H1 (cell line): ENCODE data around the gene GRID2. TPM values are rescaled to one million over a fixed set of nuclear protein-coding genes. Genes with fewer than 3 reads are reported as not detected.
A peak's percentile ranks its signal among the peaks of the same experiment; 100 is the strongest.

ENCODE experiments used
- CTCF ChIA-PET: fragments of 300-600 bp; sonication (Branson Sonifier 250); formaldehyde crosslinking; loops from one replicate; lab custom pipeline; 2021; ENCODE audit not compliant: partially characterized antibody; lab: Charles Lee
- POLR2A ChIA-PET: fragments of 300-600 bp; sonication (Branson Sonifier 250); formaldehyde crosslinking; loops from one replicate; lab custom pipeline; 2021; ENCODE audit warnings: inconsistent platforms; ENCODE audit not compliant: partially characterized antibody; lab: Charles Lee
- DNase-seq, 2 experiments: peaks; one replicate each; pipeline versions ENCODE4 v3.0.0 to v3.0.0-alpha.2; 2010 to 2022; ENCODE audit warnings: low spot score in 2 of 2, low read depth in 1 of 2, mixed read lengths in 1 of 2
- FAIRE-seq: peaks from 2 replicates; lab custom pipeline; 2011; peaks lifted over from hg19 to GRCh38; lab: Jason Lieb, UNC
- H2AFZ ChIP-seq: 2 replicates; pipeline ENCODE4 v1.8.1; 2012; ENCODE audit warnings: low read length, inconsistent platforms
- H2AK5ac ChIP-seq: 2 replicates; pipeline ENCODE4 v1.6.1; 2013; ENCODE audit warnings: low read depth, low read length
- H2BK120ac ChIP-seq: replicated peaks from 2 replicates; pipeline ENCODE3; 2013; ENCODE audit warnings: low read depth, low read length, inconsistent platforms
- H2BK12ac ChIP-seq: 2 replicates; pipeline ENCODE4 v1.6.1; 2013; ENCODE audit warnings: low read depth, low read length
- H2BK15ac ChIP-seq: 2 replicates; pipeline ENCODE4 v1.6.1; 2013; ENCODE audit warnings: low read length
- H2BK20ac ChIP-seq: 2 replicates; pipeline ENCODE4 v1.6.1; 2013; ENCODE audit warnings: low read length
- H2BK5ac ChIP-seq: 2 replicates; pipeline ENCODE4 v1.6.1; 2013; ENCODE audit warnings: low read depth, low read length
- H3K14ac ChIP-seq: 2 replicates; pipeline ENCODE4 v1.6.1; 2013; ENCODE audit warnings: inconsistent platforms; ENCODE audit not compliant: insufficient read length
- H3K18ac ChIP-seq: 2 replicates; pipeline ENCODE4 v1.6.1; 2013; ENCODE audit warnings: low read length; ENCODE audit errors: extremely low read depth
- H3K23ac ChIP-seq: 2 replicates; pipeline ENCODE4 v1.6.1; 2013; ENCODE audit warnings: inconsistent platforms; ENCODE audit not compliant: insufficient read length
- H3K23me2 ChIP-seq: 2 replicates; pipeline ENCODE4 v1.6.1; 2013; ENCODE audit warnings: low read depth, low read length
- H3K27ac ChIP-seq: 2 replicates; pipeline ENCODE4 v1.6.1; 2011; ENCODE audit warnings: low read depth, low read length, inconsistent platforms
- H3K27me3 ChIP-seq, 4 experiments: replicated peaks in 1 of 4; 1 replicate in 1 of 4; 2 replicates in 3 of 4; pipeline versions ENCODE4 v1.6.1 to v1.8.1; 2011 to 2013; ENCODE audit warnings: low read length in 3 of 4, mild to moderate bottlenecking in 3 of 4, inconsistent platforms in 2 of 4, mixed read lengths in 2 of 4, moderate library complexity in 1 of 4; ENCODE audit not compliant: control insufficient read depth in 3 of 4, insufficient read depth in 3 of 4; ENCODE audit errors: extremely low read depth in 1 of 4
- H3K36me3 ChIP-seq, 4 experiments: 2 replicates each; pipeline versions ENCODE4 v1.6.1 to v1.8.1; 2011 to 2013; ENCODE audit warnings: mild to moderate bottlenecking in 4 of 4, low read length in 3 of 4, moderate library complexity in 2 of 4, control low read depth in 1 of 4, inconsistent platforms in 1 of 4; ENCODE audit not compliant: insufficient read depth in 4 of 4, control insufficient read depth in 2 of 4
- H3K4ac ChIP-seq: replicated peaks from 2 replicates; pipeline ENCODE3; 2013; ENCODE audit warnings: low read length, low read depth, mixed read lengths, inconsistent platforms; ENCODE audit not compliant: insufficient read length
- H3K4me1 ChIP-seq, 4 experiments: replicated peaks in 1 of 4; 1 replicate in 1 of 4; 2 replicates in 3 of 4; pipeline versions ENCODE4 v1.6.1 to v1.8.1; 2011 to 2013; ENCODE audit warnings: low read length in 3 of 4, inconsistent platforms in 2 of 4, mixed read lengths in 1 of 4; ENCODE audit not compliant: insufficient read depth in 4 of 4, control insufficient read depth in 3 of 4
- H3K4me2 ChIP-seq, 2 experiments: 2 replicates each; pipeline versions ENCODE4 v1.6.1 to v1.8.1; 2011 to 2013; ENCODE audit warnings: low read depth in 2 of 2, low read length in 2 of 2, control low read depth in 1 of 2, inconsistent platforms in 1 of 2, mild to moderate bottlenecking in 1 of 2; ENCODE audit not compliant: insufficient read depth in 1 of 2
- H3K4me3 ChIP-seq, 4 experiments: fragments of 200-600, 300-600 bp in 1 of 4; sonication (generic), shearing (Covaris generic), sonication (Bioruptor Twin) in 1 of 4; 2 replicates each; pipeline versions ENCODE4 v1.5.1 to v1.8.1; 2011 to 2016; ENCODE audit warnings: low read length in 4 of 4, low read depth in 3 of 4, control low read depth in 2 of 4, inconsistent platforms in 2 of 4, mild to moderate bottlenecking in 2 of 4, mixed read lengths in 1 of 4, moderate library complexity in 1 of 4; ENCODE audit not compliant: insufficient read depth in 2 of 4; ENCODE audit errors: extremely low read depth in 1 of 4
- H3K56ac ChIP-seq: replicated peaks from 2 replicates; pipeline ENCODE3; 2013; ENCODE audit warnings: low read depth, mild to moderate bottlenecking, mixed read lengths, low read length, inconsistent platforms; ENCODE audit not compliant: insufficient read length
- H3K79me1 ChIP-seq: 2 replicates; pipeline ENCODE4 v1.6.1; 2013; ENCODE audit warnings: low read depth, low read length, control low read depth
- H3K79me2 ChIP-seq, 2 experiments: 2 replicates each; pipeline versions ENCODE4 v1.6.1 to v1.8.1; 2012 to 2013; ENCODE audit warnings: low read length in 2 of 2, mild to moderate bottlenecking in 2 of 2, inconsistent platforms in 1 of 2; ENCODE audit not compliant: insufficient read depth in 2 of 2, control insufficient read depth in 1 of 2
- H3K9ac ChIP-seq, 4 experiments: replicated peaks in 1 of 4; 1 replicate in 1 of 4; 2 replicates in 3 of 4; pipeline versions ENCODE4 v1.6.1 to v1.8.1; 2011 to 2013; ENCODE audit warnings: low read depth in 3 of 4, low read length in 3 of 4, control low read depth in 2 of 4, mild to moderate bottlenecking in 2 of 4, moderate library complexity in 2 of 4, inconsistent platforms in 1 of 4; ENCODE audit errors: extremely low read depth in 1 of 4
- H3K9me3 ChIP-seq, 2 experiments: 2 replicates each; pipeline versions ENCODE4 v1.6.1 to v1.8.1; 2012 to 2013; ENCODE audit warnings: mild to moderate bottlenecking in 2 of 2, moderate library complexity in 2 of 2, control low read depth in 1 of 2, inconsistent platforms in 1 of 2, low read depth in 1 of 2, low read length in 1 of 2, mixed read lengths in 1 of 2; ENCODE audit not compliant: insufficient read depth in 2 of 2
- H4K20me1 ChIP-seq, 2 experiments: replicated peaks in 1 of 2; 2 replicates each; pipeline versions ENCODE3 to v1.8.1; 2011 to 2013; ENCODE audit warnings: inconsistent platforms in 2 of 2, low read length in 2 of 2, mild to moderate bottlenecking in 1 of 2; ENCODE audit not compliant: insufficient read depth in 2 of 2, control insufficient read depth in 1 of 2
- H4K5ac ChIP-seq: 2 replicates; pipeline ENCODE4 v1.6.1; 2013; ENCODE audit warnings: low read length, low read depth, mixed read lengths, inconsistent platforms; ENCODE audit not compliant: insufficient read length
- H4K8ac ChIP-seq: 2 replicates; pipeline ENCODE4 v1.8.0; 2013; ENCODE audit warnings: mild to moderate bottlenecking, moderate library complexity, low read length, inconsistent platforms; ENCODE audit not compliant: insufficient read depth; ENCODE audit errors: extremely low read depth
- H4K91ac ChIP-seq: replicated peaks from 2 replicates; pipeline ENCODE3; 2013; ENCODE audit warnings: low read length, mixed read lengths, inconsistent platforms; ENCODE audit not compliant: insufficient read length
- BRCA1 ChIP-seq: IDR thresholded peaks from 2 replicates; pipeline ENCODE4 v1.6.1; 2012; ENCODE audit warnings: low read depth, low read length, improper control_type of control experiment
- CREB1 ChIP-seq: IDR thresholded peaks from 2 replicates; pipeline ENCODE4 v1.6.1; 2012; ENCODE audit warnings: inconsistent platforms
- EP300 ChIP-seq, 2 experiments: IDR thresholded peaks; 1 replicate in 1 of 2; 2 replicates in 1 of 2; pipeline ENCODE4 v1.6.1; 2011 to 2012; ENCODE audit warnings: low read depth in 2 of 2, low read length in 2 of 2, mild to moderate bottlenecking in 2 of 2, borderline replicate concordance in 1 of 2, inconsistent platforms in 1 of 2, moderate library complexity in 1 of 2
- FOSL1 ChIP-seq: IDR thresholded peaks from 2 replicates; pipeline ENCODE4 v1.6.1; 2011; ENCODE audit warnings: mild to moderate bottlenecking, low read depth, low read length, moderate library complexity; ENCODE audit not compliant: insufficient read depth
- RBBP5 ChIP-seq: IDR thresholded peaks from 2 replicates; pipeline ENCODE4 v1.7.1; 2012; ENCODE audit warnings: low read depth, mild to moderate bottlenecking, inconsistent platforms, low read length, moderate library complexity, borderline replicate concordance
- RNF2 ChIP-seq: fragments of 200-900, 300-1000 bp; sonication (generic); IDR thresholded peaks from 2 replicates; pipeline ENCODE4 v1.7.1; 2016; ENCODE audit warnings: borderline replicate concordance, low read depth, mild to moderate bottlenecking, antibody characterized with exemption, low read length; ENCODE audit not compliant: poor library complexity, severe bottlenecking; ENCODE audit errors: missing control alignments
- SAP30 ChIP-seq: fragments of 300-600 bp; sonication (generic); IDR thresholded peaks from 2 replicates; pipeline ENCODE4 v1.7.1; 2012; ENCODE audit warnings: low read length, moderate library complexity, mild to moderate bottlenecking, inconsistent platforms; ENCODE audit not compliant: insufficient read depth, insufficient replicate concordance
- TBP ChIP-seq: IDR thresholded peaks from 2 replicates; pipeline ENCODE4 v1.6.1; 2011; ENCODE audit warnings: low read depth, low read length, improper control_type of control experiment
- WGBS, 2 experiments: shearing (Covaris generic) in 1 of 2; methylation state at CpG; one replicate each; pipeline versions ENCODE4 v1.1.6 to v1.1.7; 2013 to 2015; ENCODE audit warnings: low lambda C conversion rate in 2 of 2, mixed read lengths in 2 of 2, inconsistent platforms in 1 of 2, low coverage in 1 of 2, missing lambda C conversion rate in 1 of 2; ENCODE audit not compliant: insufficient replicate concordance in 2 of 2, insufficient coverage in 1 of 2, insufficient read length in 1 of 2; ENCODE audit errors: extremely low coverage in 1 of 2, missing lambda C conversion rate in 1 of 2; 5-methylcytosine and 5-hydroxymethylcytosine counted together
- polyA plus RNA-seq, 7 experiments: library from polyadenylated mRNA; depleted of rRNA in 3 of 7; stranded (reverse) in 5 of 7; unstranded in 2 of 7; fragments of >200 nt in 5 of 7; fragments of 200-250 nt in 2 of 7; gene quantifications; 1 replicate in 5 of 7; 2 replicates in 1 of 7; 4 replicates in 1 of 7; pipeline versions ENCODE4 v1.2.1 to v1.2.3, GENCODE V29; 2011 to 2013; ENCODE audit warnings: missing spikeins in 2 of 7, mixed read lengths in 2 of 7
- total RNA-seq: library from RNA; stranded (reverse); fragmentation: NEBNext Ultra II Directional; extraction: Animal tissue kit (Norgen Biotek cat#: 25700); gene quantifications from 2 replicates; pipeline ENCODE4 v1.2.1, GENCODE V29; 2021
- TF ChIP-seq, protein P1 (sequence below): IDR thresholded peaks from 2 replicates; pipeline ENCODE4 v1.6.1; 2012; ENCODE audit warnings: low read length, inconsistent platforms

GRID2 gene
- total and polyA plus RNA-seq, 2 of the 8 experiments (the other 6 are each of a cell fraction or from before 2014, with no cell fraction given), result 31.1 to 81.9 TPM

DNA sequence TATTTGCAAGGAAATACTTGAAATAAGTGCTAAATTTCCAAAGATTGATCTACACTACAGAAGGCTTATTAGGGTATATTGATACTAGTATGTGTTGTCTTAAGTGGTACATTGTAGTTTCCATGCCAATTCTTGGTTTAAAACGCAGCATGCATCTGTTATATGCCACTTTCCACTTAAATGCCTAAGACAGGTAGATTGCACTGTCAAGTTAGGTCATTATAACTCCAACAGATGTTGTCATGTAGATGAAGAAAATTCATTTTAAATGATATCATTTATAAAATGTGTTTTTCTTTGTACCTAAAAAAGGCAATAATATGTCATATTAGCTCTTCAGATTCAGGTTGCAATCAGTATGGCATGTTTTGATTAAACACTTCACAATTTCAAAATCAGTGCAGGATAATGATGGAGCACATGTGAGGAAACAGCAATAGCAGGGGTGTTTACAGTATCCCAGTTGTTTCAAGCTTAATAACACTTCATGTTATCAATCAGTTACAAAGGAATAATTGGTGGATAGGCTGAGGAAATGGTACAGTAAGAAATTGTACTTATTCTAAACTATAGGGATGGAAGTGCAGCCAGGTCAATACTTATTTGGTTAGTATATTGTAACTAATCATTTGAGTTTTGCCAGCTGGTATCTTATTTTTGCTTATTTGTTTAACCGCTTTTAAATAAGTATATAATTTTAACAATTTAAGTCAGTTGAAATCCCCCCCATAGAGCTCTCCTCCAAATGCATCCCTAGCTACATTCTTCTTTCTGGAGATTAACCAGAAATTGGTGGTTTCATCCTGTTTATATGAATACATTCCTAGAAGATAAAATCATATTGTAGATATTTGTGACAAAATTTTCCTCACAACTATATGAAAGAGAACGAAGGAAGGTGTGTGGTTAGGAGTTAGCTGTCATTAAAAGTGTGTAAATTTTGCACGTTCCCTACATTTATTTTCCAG is 1070.4 kb downstream of the GRID2 start:
- no peak overlapping the region for H2AFZ ChIP-seq
- peaks cover 3% of the 10 kb centered on the region; the same call in 1 of the 2 replicates for H3K23me2 ChIP-seq
- H3K79me1 ChIP-seq, result no peaks in the 10 kb centered on the region
- H3K4me3 ChIP-seq, result no peak overlapping the region
- CTCF ChIA-PET, result interaction anchor here (0.7 kb wide), 1 partner anchor 329 kb away, joined by 3 read pairs; no protein-coding TSS in a partner anchor
- no peaks in the 10 kb centered on the region for H3K9me3 ChIP-seq
- H2AK5ac ChIP-seq, result no peak overlapping the region
- H3K4me2 ChIP-seq, result no peak overlapping the region
- H2BK5ac ChIP-seq, result no peak overlapping the region
- no peak overlapping the region for H4K91ac ChIP-seq
- no peaks in the 10 kb centered on the region for H4K20me1 ChIP-seq
- H2BK12ac ChIP-seq, result no peak overlapping the region
- H3K4me1 ChIP-seq, result no peaks in the 10 kb centered on the region
- no peak overlapping the region for H3K56ac ChIP-seq
- DNase-seq (no peak), FAIRE-seq (peak; percentile 24)
- H2BK15ac ChIP-seq, result no peak overlapping the region
- no peaks in the 10 kb centered on the region for H3K27me3 ChIP-seq
- no peak overlapping the region for H2BK120ac ChIP-seq
- no peak overlapping the region for H3K4ac ChIP-seq
- H4K5ac ChIP-seq, result no peak overlapping the region
- H3K18ac ChIP-seq, result no peak overlapping the region
- no peak overlapping the region for H4K8ac ChIP-seq
- no peak overlapping the region for H3K27ac ChIP-seq
- no peak overlapping the region for H2BK20ac ChIP-seq
- POLR2A ChIA-PET, result no interaction called here
- H3K9ac ChIP-seq, result no peak overlapping the region
- no peak overlapping the region for H3K14ac ChIP-seq
- no peaks in the 10 kb centered on the region for H3K36me3 ChIP-seq
- no peaks in the 10 kb centered on the region for H3K79me2 ChIP-seq
- no peak overlapping the region for H3K23ac ChIP-seq
- WGBS, 2 experiments, result 96% methylated on average over 4 of the region's 4 CpGs; no CpG with 5 or more reads in 1 of the 2 experiments
- TF ChIP-seq EP300 (IDR thresholded peaks at IDR 0.05; ENCODE audit: borderline replicate concordance in 1 of 2, low read depth in 2 of 2, low read length in 2 of 2) (no peak), CREB1 (no peak), TBP (no peak), RBBP5 (no peak), BRCA1 (no peak), RNF2 (no peak), SAP30 (no peak), FOSL1 (no peak)
- TF ChIP-seq, protein P1, sequence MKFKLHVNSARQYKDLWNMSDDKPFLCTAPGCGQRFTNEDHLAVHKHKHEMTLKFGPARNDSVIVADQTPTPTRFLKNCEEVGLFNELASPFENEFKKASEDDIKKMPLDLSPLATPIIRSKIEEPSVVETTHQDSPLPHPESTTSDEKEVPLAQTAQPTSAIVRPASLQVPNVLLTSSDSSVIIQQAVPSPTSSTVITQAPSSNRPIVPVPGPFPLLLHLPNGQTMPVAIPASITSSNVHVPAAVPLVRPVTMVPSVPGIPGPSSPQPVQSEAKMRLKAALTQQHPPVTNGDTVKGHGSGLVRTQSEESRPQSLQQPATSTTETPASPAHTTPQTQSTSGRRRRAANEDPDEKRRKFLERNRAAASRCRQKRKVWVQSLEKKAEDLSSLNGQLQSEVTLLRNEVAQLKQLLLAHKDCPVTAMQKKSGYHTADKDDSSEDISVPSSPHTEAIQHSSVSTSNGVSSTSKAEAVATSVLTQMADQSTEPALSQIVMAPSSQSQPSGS, result no peak
